Glutamatergic neuron (in vitro differentiated cells): Measurements from ENCODE around the gene PTPRN2. TPM values are rescaled to one million over a fixed set of nuclear protein-coding genes. Genes with fewer than 3 reads are reported as not detected.

Source experiments
- DNase-seq: peaks from one replicate; pipeline ENCODE4 v3.0.0; 2022
- H3K27ac Mint-ChIP-seq: one replicate; pipeline ENCODE4 v1.8.0; 2020; ENCODE audit warnings: mild to moderate bottlenecking, mixed read lengths, inconsistent platforms; ENCODE audit not compliant: unreplicated experiment
- H3K27me3 Mint-ChIP-seq: one replicate; pipeline ENCODE4 v1.8.0; 2020; ENCODE audit warnings: mild to moderate bottlenecking, moderate library complexity, mixed read lengths, inconsistent platforms; ENCODE audit not compliant: unreplicated experiment
- H3K36me3 Mint-ChIP-seq: one replicate; pipeline ENCODE4 v1.8.0; 2020; ENCODE audit warnings: mild to moderate bottlenecking, mixed read lengths, inconsistent platforms; ENCODE audit not compliant: unreplicated experiment
- H3K4me1 Mint-ChIP-seq: one replicate; pipeline ENCODE4 v1.8.0; 2020; ENCODE audit warnings: mild to moderate bottlenecking, low read depth, mixed read lengths, inconsistent platforms; ENCODE audit not compliant: unreplicated experiment
- H3K4me3 Mint-ChIP-seq: one replicate; pipeline ENCODE4 v1.8.0; 2020; ENCODE audit warnings: mild to moderate bottlenecking, mixed read lengths, inconsistent platforms; ENCODE audit not compliant: unreplicated experiment
- H3K9me3 Mint-ChIP-seq: one replicate; pipeline ENCODE4 v1.8.0; 2020; ENCODE audit warnings: mild to moderate bottlenecking, moderate library complexity, mixed read lengths, inconsistent platforms; ENCODE audit not compliant: unreplicated experiment
- CTCF ChIP-seq: fragments of 200-600 bp; sonication (generic); IDR thresholded peaks from one replicate; pipeline ENCODE4 v1.5.0; 2021; ENCODE audit not compliant: partially characterized antibody, unreplicated experiment
- total RNA-seq: library from RNA; stranded (reverse); fragmentation: NEBNext Ultra II Directional; extraction: Animal tissue kit (Norgen Biotek cat#: 25700); gene quantifications from one replicate; pipeline ENCODE4 v1.2.1, GENCODE V29; 2021; ENCODE audit not compliant: unreplicated experiment

Gene PTPRN2
- total RNA-seq, 1 donor from 2014 or later = 49.0 TPM

- peaks cover 12% of the 10 kb centered on the region for H3K9me3 Mint-ChIP-seq
- TF ChIP-seq CTCF = no peak
- peaks cover 5% of the 10 kb centered on the region for H3K36me3 Mint-ChIP-seq
- H3K4me1 Mint-ChIP-seq = peaks cover 4% of the 10 kb centered on the region
- no peak overlapping the region for H3K4me3 Mint-ChIP-seq
- H3K27me3 Mint-ChIP-seq = peaks cover 15% of the 10 kb centered on the region
- DNase-seq = no peak
- no peak overlapping the region for H3K27ac Mint-ChIP-seq
These were observed 975.5 kb downstream of the PTPRN2 start for GRCh38 chr7:157612009-157612663.

GRCh38 chr7:157611341-157611740 lies 976.3 kb downstream of the PTPRN2 start:
- H3K27ac Mint-ChIP-seq = no peak overlapping the region
- peaks cover 4% of the 10 kb centered on the region for H3K4me1 Mint-ChIP-seq
- TF ChIP-seq CTCF = no peak
- H3K27me3 Mint-ChIP-seq = peaks cover 15% of the 10 kb centered on the region
- DNase-seq = no peak
- peaks cover 10% of the 10 kb centered on the region for H3K36me3 Mint-ChIP-seq
- no peak overlapping the region for H3K4me3 Mint-ChIP-seq
- H3K9me3 Mint-ChIP-seq = peaks cover 15% of the 10 kb centered on the region

GRCh38 chr7:157610671-157611295 lies 976.8 kb downstream of the PTPRN2 start:
- H3K4me3 Mint-ChIP-seq = no peak overlapping the region
- no peak for TF ChIP-seq CTCF
- DNase-seq = no peak
- peaks cover 10% of the 10 kb centered on the region for H3K36me3 Mint-ChIP-seq
- peaks cover 15% of the 10 kb centered on the region for H3K27me3 Mint-ChIP-seq
- H3K4me1 Mint-ChIP-seq = peaks cover 4% of the 10 kb centered on the region
- no peak overlapping the region for H3K27ac Mint-ChIP-seq
- peaks cover 15% of the 10 kb centered on the region for H3K9me3 Mint-ChIP-seq

- DNase-seq = no peak
- no peak for TF ChIP-seq CTCF
- peaks cover 15% of the 10 kb centered on the region for H3K9me3 Mint-ChIP-seq
- peaks cover 15% of the 10 kb centered on the region for H3K27me3 Mint-ChIP-seq
- no peak overlapping the region for H3K27ac Mint-ChIP-seq
- peaks cover 10% of the 10 kb centered on the region for H3K36me3 Mint-ChIP-seq
- no peak overlapping the region for H3K4me3 Mint-ChIP-seq
- H3K4me1 Mint-ChIP-seq = peaks cover 4% of the 10 kb centered on the region
These were observed 977.5 kb downstream of the PTPRN2 start for GRCh38 chr7:157609932-157610640.

- peaks cover 10% of the 10 kb centered on the region for H3K36me3 Mint-ChIP-seq
- H3K27ac Mint-ChIP-seq = no peak overlapping the region
- H3K4me1 Mint-ChIP-seq = no peaks in the 10 kb centered on the region
- H3K4me3 Mint-ChIP-seq = no peak overlapping the region
- H3K27me3 Mint-ChIP-seq = peaks cover 14% of the 10 kb centered on the region
- no peak for TF ChIP-seq CTCF
- peaks cover 15% of the 10 kb centered on the region for H3K9me3 Mint-ChIP-seq
- DNase-seq = no peak
These were observed 978.1 kb downstream of the PTPRN2 start for GRCh38 chr7:157609516-157609915.
